H1 (cell line): Measurements from ENCODE around the gene SLC25A45. TPM values are rescaled to one million over a fixed set of nuclear protein-coding genes. Genes with fewer than 3 reads are reported as not detected.

Experiments used
- CTCF ChIA-PET: fragments of 300-600 bp; sonication (Branson Sonifier 250); formaldehyde crosslinking; loops from one replicate; lab custom pipeline; 2021; ENCODE audit not compliant: partially characterized antibody; lab: Charles Lee
- POLR2A ChIA-PET: fragments of 300-600 bp; sonication (Branson Sonifier 250); formaldehyde crosslinking; loops from one replicate; lab custom pipeline; 2021; ENCODE audit warnings: inconsistent platforms; ENCODE audit not compliant: partially characterized antibody; lab: Charles Lee
- DNase-seq, 2 experiments: peaks; one replicate each; pipeline versions ENCODE4 v3.0.0 to v3.0.0-alpha.2; 2010 to 2022; ENCODE audit warnings: low spot score in 2 of 2, low read depth in 1 of 2, mixed read lengths in 1 of 2
- FAIRE-seq: peaks from 2 replicates; lab custom pipeline; 2011; peaks lifted over from hg19 to GRCh38; lab: Jason Lieb, UNC
- H2AFZ ChIP-seq: 2 replicates; pipeline ENCODE4 v1.8.1; 2012; ENCODE audit warnings: low read length, inconsistent platforms
- H2AK5ac ChIP-seq: 2 replicates; pipeline ENCODE4 v1.6.1; 2013; ENCODE audit warnings: low read depth, low read length
- H2BK120ac ChIP-seq: replicated peaks from 2 replicates; pipeline ENCODE3; 2013; ENCODE audit warnings: low read depth, low read length, inconsistent platforms
- H2BK12ac ChIP-seq: 2 replicates; pipeline ENCODE4 v1.6.1; 2013; ENCODE audit warnings: low read depth, low read length
- H2BK15ac ChIP-seq: 2 replicates; pipeline ENCODE4 v1.6.1; 2013; ENCODE audit warnings: low read length
- H2BK20ac ChIP-seq: 2 replicates; pipeline ENCODE4 v1.6.1; 2013; ENCODE audit warnings: low read length
- H2BK5ac ChIP-seq: 2 replicates; pipeline ENCODE4 v1.6.1; 2013; ENCODE audit warnings: low read depth, low read length
- H3K14ac ChIP-seq: 2 replicates; pipeline ENCODE4 v1.6.1; 2013; ENCODE audit warnings: inconsistent platforms; ENCODE audit not compliant: insufficient read length
- H3K18ac ChIP-seq: 2 replicates; pipeline ENCODE4 v1.6.1; 2013; ENCODE audit warnings: low read length; ENCODE audit errors: extremely low read depth
- H3K23ac ChIP-seq: 2 replicates; pipeline ENCODE4 v1.6.1; 2013; ENCODE audit warnings: inconsistent platforms; ENCODE audit not compliant: insufficient read length
- H3K23me2 ChIP-seq: 2 replicates; pipeline ENCODE4 v1.6.1; 2013; ENCODE audit warnings: low read depth, low read length
- H3K27ac ChIP-seq: 2 replicates; pipeline ENCODE4 v1.6.1; 2011; ENCODE audit warnings: low read depth, low read length, inconsistent platforms
- H3K27me3 ChIP-seq, 4 experiments: replicated peaks in 1 of 4; 1 replicate in 1 of 4; 2 replicates in 3 of 4; pipeline versions ENCODE4 v1.6.1 to v1.8.1; 2011 to 2013; ENCODE audit warnings: low read length in 3 of 4, mild to moderate bottlenecking in 3 of 4, inconsistent platforms in 2 of 4, mixed read lengths in 2 of 4, moderate library complexity in 1 of 4; ENCODE audit not compliant: control insufficient read depth in 3 of 4, insufficient read depth in 3 of 4; ENCODE audit errors: extremely low read depth in 1 of 4
- H3K36me3 ChIP-seq, 4 experiments: 2 replicates each; pipeline versions ENCODE4 v1.6.1 to v1.8.1; 2011 to 2013; ENCODE audit warnings: mild to moderate bottlenecking in 4 of 4, low read length in 3 of 4, moderate library complexity in 2 of 4, control low read depth in 1 of 4, inconsistent platforms in 1 of 4; ENCODE audit not compliant: insufficient read depth in 4 of 4, control insufficient read depth in 2 of 4
- H3K4ac ChIP-seq: replicated peaks from 2 replicates; pipeline ENCODE3; 2013; ENCODE audit warnings: low read length, low read depth, mixed read lengths, inconsistent platforms; ENCODE audit not compliant: insufficient read length
- H3K4me1 ChIP-seq, 4 experiments: replicated peaks in 1 of 4; 1 replicate in 1 of 4; 2 replicates in 3 of 4; pipeline versions ENCODE4 v1.6.1 to v1.8.1; 2011 to 2013; ENCODE audit warnings: low read length in 3 of 4, inconsistent platforms in 2 of 4, mixed read lengths in 1 of 4; ENCODE audit not compliant: insufficient read depth in 4 of 4, control insufficient read depth in 3 of 4
- H3K4me2 ChIP-seq, 2 experiments: 2 replicates each; pipeline versions ENCODE4 v1.6.1 to v1.8.1; 2011 to 2013; ENCODE audit warnings: low read depth in 2 of 2, low read length in 2 of 2, control low read depth in 1 of 2, inconsistent platforms in 1 of 2, mild to moderate bottlenecking in 1 of 2; ENCODE audit not compliant: insufficient read depth in 1 of 2
- H3K4me3 ChIP-seq, 4 experiments: fragments of 200-600, 300-600 bp in 1 of 4; sonication (generic), shearing (Covaris generic), sonication (Bioruptor Twin) in 1 of 4; 2 replicates each; pipeline versions ENCODE4 v1.5.1 to v1.8.1; 2011 to 2016; ENCODE audit warnings: low read length in 4 of 4, low read depth in 3 of 4, control low read depth in 2 of 4, inconsistent platforms in 2 of 4, mild to moderate bottlenecking in 2 of 4, mixed read lengths in 1 of 4, moderate library complexity in 1 of 4; ENCODE audit not compliant: insufficient read depth in 2 of 4; ENCODE audit errors: extremely low read depth in 1 of 4
- H3K56ac ChIP-seq: replicated peaks from 2 replicates; pipeline ENCODE3; 2013; ENCODE audit warnings: low read depth, mild to moderate bottlenecking, mixed read lengths, low read length, inconsistent platforms; ENCODE audit not compliant: insufficient read length
- H3K79me1 ChIP-seq: 2 replicates; pipeline ENCODE4 v1.6.1; 2013; ENCODE audit warnings: low read depth, low read length, control low read depth
- H3K79me2 ChIP-seq, 2 experiments: 2 replicates each; pipeline versions ENCODE4 v1.6.1 to v1.8.1; 2012 to 2013; ENCODE audit warnings: low read length in 2 of 2, mild to moderate bottlenecking in 2 of 2, inconsistent platforms in 1 of 2; ENCODE audit not compliant: insufficient read depth in 2 of 2, control insufficient read depth in 1 of 2
- H3K9ac ChIP-seq, 4 experiments: replicated peaks in 1 of 4; 1 replicate in 1 of 4; 2 replicates in 3 of 4; pipeline versions ENCODE4 v1.6.1 to v1.8.1; 2011 to 2013; ENCODE audit warnings: low read depth in 3 of 4, low read length in 3 of 4, control low read depth in 2 of 4, mild to moderate bottlenecking in 2 of 4, moderate library complexity in 2 of 4, inconsistent platforms in 1 of 4; ENCODE audit errors: extremely low read depth in 1 of 4
- H3K9me3 ChIP-seq, 2 experiments: 2 replicates each; pipeline versions ENCODE4 v1.6.1 to v1.8.1; 2012 to 2013; ENCODE audit warnings: mild to moderate bottlenecking in 2 of 2, moderate library complexity in 2 of 2, control low read depth in 1 of 2, inconsistent platforms in 1 of 2, low read depth in 1 of 2, low read length in 1 of 2, mixed read lengths in 1 of 2; ENCODE audit not compliant: insufficient read depth in 2 of 2
- H4K20me1 ChIP-seq, 2 experiments: replicated peaks in 1 of 2; 2 replicates each; pipeline versions ENCODE3 to v1.8.1; 2011 to 2013; ENCODE audit warnings: inconsistent platforms in 2 of 2, low read length in 2 of 2, mild to moderate bottlenecking in 1 of 2; ENCODE audit not compliant: insufficient read depth in 2 of 2, control insufficient read depth in 1 of 2
- H4K5ac ChIP-seq: 2 replicates; pipeline ENCODE4 v1.6.1; 2013; ENCODE audit warnings: low read length, low read depth, mixed read lengths, inconsistent platforms; ENCODE audit not compliant: insufficient read length
- H4K8ac ChIP-seq: 2 replicates; pipeline ENCODE4 v1.8.0; 2013; ENCODE audit warnings: mild to moderate bottlenecking, moderate library complexity, low read length, inconsistent platforms; ENCODE audit not compliant: insufficient read depth; ENCODE audit errors: extremely low read depth
- H4K91ac ChIP-seq: replicated peaks from 2 replicates; pipeline ENCODE3; 2013; ENCODE audit warnings: low read length, mixed read lengths, inconsistent platforms; ENCODE audit not compliant: insufficient read length
- GTF2F1 ChIP-seq: IDR thresholded peaks from 2 replicates; pipeline ENCODE4 v1.6.1; 2012; ENCODE audit warnings: low read depth, low read length, improper control_type of control experiment, borderline replicate concordance
- JUN ChIP-seq: IDR thresholded peaks from 2 replicates; pipeline ENCODE4 v1.6.1; 2011; ENCODE audit warnings: low read depth, mild to moderate bottlenecking, improper control_type of control experiment, low read length
- KDM5A ChIP-seq: fragments of 200-600 bp; IDR thresholded peaks from 2 replicates; pipeline ENCODE4 v1.7.1; 2012; ENCODE audit warnings: mild to moderate bottlenecking, low read length, inconsistent platforms, mixed read lengths
- MAFK ChIP-seq: IDR thresholded peaks from 2 replicates; pipeline ENCODE4 v1.6.1; 2012; ENCODE audit warnings: low read depth, mild to moderate bottlenecking, improper control_type of control experiment, low read length
- NRF1 ChIP-seq: IDR thresholded peaks from 2 replicates; pipeline ENCODE4 v1.6.1; 2011; ENCODE audit warnings: mild to moderate bottlenecking, low read depth, low read length, improper control_type of control experiment
- RBBP5 ChIP-seq: IDR thresholded peaks from 2 replicates; pipeline ENCODE4 v1.7.1; 2012; ENCODE audit warnings: low read depth, mild to moderate bottlenecking, inconsistent platforms, low read length, moderate library complexity, borderline replicate concordance
- RNF2 ChIP-seq: fragments of 200-900, 300-1000 bp; sonication (generic); IDR thresholded peaks from 2 replicates; pipeline ENCODE4 v1.7.1; 2016; ENCODE audit warnings: borderline replicate concordance, low read depth, mild to moderate bottlenecking, antibody characterized with exemption, low read length; ENCODE audit not compliant: poor library complexity, severe bottlenecking; ENCODE audit errors: missing control alignments
- SIRT6 ChIP-seq: IDR thresholded peaks from one replicate; pipeline ENCODE4 v1.7.1; 2012; ENCODE audit warnings: low read length, inconsistent platforms
- SP1 ChIP-seq: IDR thresholded peaks from 2 replicates; pipeline ENCODE4 v1.6.1; 2011; ENCODE audit warnings: low read depth, low read length
- WGBS, 2 experiments: shearing (Covaris generic) in 1 of 2; methylation state at CpG; one replicate each; pipeline versions ENCODE4 v1.1.6 to v1.1.7; 2013 to 2015; ENCODE audit warnings: low lambda C conversion rate in 2 of 2, mixed read lengths in 2 of 2, inconsistent platforms in 1 of 2, low coverage in 1 of 2, missing lambda C conversion rate in 1 of 2; ENCODE audit not compliant: insufficient replicate concordance in 2 of 2, insufficient coverage in 1 of 2, insufficient read length in 1 of 2; ENCODE audit errors: extremely low coverage in 1 of 2, missing lambda C conversion rate in 1 of 2; 5-methylcytosine and 5-hydroxymethylcytosine counted together
- polyA plus RNA-seq, 7 experiments: library from polyadenylated mRNA; depleted of rRNA in 3 of 7; stranded (reverse) in 5 of 7; unstranded in 2 of 7; fragments of >200 nt in 5 of 7; fragments of 200-250 nt in 2 of 7; gene quantifications; 1 replicate in 5 of 7; 2 replicates in 1 of 7; 4 replicates in 1 of 7; pipeline versions ENCODE4 v1.2.1 to v1.2.3, GENCODE V29; 2011 to 2013; ENCODE audit warnings: missing spikeins in 2 of 7, mixed read lengths in 2 of 7
- total RNA-seq: library from RNA; stranded (reverse); fragmentation: NEBNext Ultra II Directional; extraction: Animal tissue kit (Norgen Biotek cat#: 25700); gene quantifications from 2 replicates; pipeline ENCODE4 v1.2.1, GENCODE V29; 2021
- TF ChIP-seq, protein P1 (sequence below): IDR thresholded peaks from 2 replicates; pipeline ENCODE4 v1.6.1; 2011; ENCODE audit warnings: low read length, improper control_type of control experiment

Gene SLC25A45
- total and polyA plus RNA-seq, 2 of the 8 experiments (the other 6 are each of a cell fraction or from before 2014, with no cell fraction given), result 0.54 to 0.59 TPM

DNA sequence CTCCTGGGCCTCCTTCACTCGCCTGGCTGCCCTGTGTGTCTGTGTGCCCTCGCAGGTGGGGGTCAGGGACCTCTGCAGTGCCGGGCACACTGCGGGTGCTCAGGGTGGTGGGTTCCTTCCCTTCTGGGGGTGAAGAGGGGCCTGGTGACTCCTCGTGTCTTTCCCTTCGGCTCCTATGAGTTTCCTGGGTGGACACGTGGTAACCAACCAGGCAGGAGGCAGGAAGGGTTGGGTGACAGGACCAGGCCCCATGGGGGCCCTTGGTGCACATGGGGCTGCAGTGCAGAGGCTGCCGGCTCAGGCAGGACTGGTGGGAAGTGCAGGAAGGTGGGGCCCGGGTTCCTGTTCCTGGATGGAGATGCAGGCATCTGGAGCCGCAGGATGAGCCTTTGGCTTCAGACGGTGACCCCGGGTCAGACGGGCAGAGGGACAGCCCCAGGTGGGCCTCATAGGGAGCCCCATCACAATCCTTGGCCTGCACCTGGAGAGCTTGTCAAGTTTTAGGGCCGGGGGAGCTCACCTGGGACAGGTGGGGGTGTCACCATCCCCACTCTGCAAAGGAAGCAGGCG lies 13.6 kb upstream of the SLC25A45 start:
- H3K23ac ChIP-seq, result no peak overlapping the region
- peaks cover 0 to 4% (median 0%) of the 10 kb centered on the region in 4 experiments; a peak in 2 of 8 replicates for H3K36me3 ChIP-seq
- no peak for FAIRE-seq
- no peak overlapping the region for H2BK120ac ChIP-seq
- no peak overlapping the region for H3K9ac ChIP-seq
- POLR2A ChIA-PET, result interaction anchor here (1.4 to 17.0 kb wide), 4 partner anchors 20 to 107 kb away, joined by 4 to 202 read pairs (median 8); partner anchors contain the start of genes MALAT1 and NEAT1
- H3K23me2 ChIP-seq, result no peaks in the 10 kb centered on the region
- no peak overlapping the region for H3K4me3 ChIP-seq
- H3K79me2 ChIP-seq, result no peaks in the 10 kb centered on the region
- H3K79me1 ChIP-seq, result peaks cover 2% of the 10 kb centered on the region; the same call in 1 of the 2 replicates
- H4K20me1 ChIP-seq, result peaks cover 0 to 4% of the 10 kb centered on the region in 2 experiments
- H3K18ac ChIP-seq, result no peak overlapping the region
- H2BK15ac ChIP-seq, result no peak overlapping the region
- no peak for DNase-seq
- WGBS, 2 experiments, result 90% methylated on average over 14 of the region's 15 CpGs; no CpG with 5 or more reads in 1 of the 2 experiments
- CTCF ChIA-PET, result interaction anchor here (0.9 to 4.5 kb wide), 9 partner anchors 8 to 114 kb away, joined by 3 to 29 read pairs (median 5); no protein-coding TSS in a partner anchor
- no peaks in the 10 kb centered on the region for H3K27me3 ChIP-seq
- H3K56ac ChIP-seq, result no peak overlapping the region
- H3K14ac ChIP-seq, result no peak overlapping the region
- H3K9me3 ChIP-seq, result no peaks in the 10 kb centered on the region
- no peak overlapping the region for H2BK12ac ChIP-seq
- no peak overlapping the region for H4K5ac ChIP-seq
- no peak overlapping the region; the same call in 1 of the 2 replicates for H2BK5ac ChIP-seq
- no peak overlapping the region for H2BK20ac ChIP-seq
- H4K8ac ChIP-seq, result peak overlapping the region; percentile 22; the same call in 1 of the 2 replicates
- H2AK5ac ChIP-seq, result no peak overlapping the region
- H3K27ac ChIP-seq, result no peak overlapping the region
- H2AFZ ChIP-seq, result no peak overlapping the region
- no peak overlapping the region for H3K4ac ChIP-seq
- no peak overlapping the region for H3K4me2 ChIP-seq
- H3K4me1 ChIP-seq, result peaks cover 0 to 1% (median 0%) of the 10 kb centered on the region in 4 experiments; a peak in 1 of 7 replicates
- H4K91ac ChIP-seq, result no peak overlapping the region
- TF ChIP-seq RBBP5 (no peak), SIRT6 (no peak), NRF1 (no peak), RNF2 (no peak), KDM5A (no peak), JUN (no peak), GTF2F1 (no peak), MAFK (no peak), SP1 (no peak)
- TF ChIP-seq, protein P1, sequence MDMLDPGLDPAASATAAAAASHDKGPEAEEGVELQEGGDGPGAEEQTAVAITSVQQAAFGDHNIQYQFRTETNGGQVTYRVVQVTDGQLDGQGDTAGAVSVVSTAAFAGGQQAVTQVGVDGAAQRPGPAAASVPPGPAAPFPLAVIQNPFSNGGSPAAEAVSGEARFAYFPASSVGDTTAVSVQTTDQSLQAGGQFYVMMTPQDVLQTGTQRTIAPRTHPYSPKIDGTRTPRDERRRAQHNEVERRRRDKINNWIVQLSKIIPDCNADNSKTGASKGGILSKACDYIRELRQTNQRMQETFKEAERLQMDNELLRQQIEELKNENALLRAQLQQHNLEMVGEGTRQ, result no peak
